GM11168 (cell line): ENCODE results near the gene LNPEP.
"Not testable (repeated sequence)": the region's sequence is repeated elsewhere in the genome, so short reads cannot be mapped to it uniquely, and the experiment has no call there.

Source experiments
- in situ Hi-C: fragments of 300-500 bp; cut with MboI; formaldehyde crosslinking; loops from one replicate; pipeline ENCODE4 v1.12.0; 2022; ENCODE audit warnings: low sequenced_read_pairs; ENCODE audit not compliant: unreplicated experiment

The LNPEP gene

GRCh38 chr5:96928931-96929708 is 6.8 kb upstream of the LNPEP start:
- in situ Hi-C loops, result no loop called here

- in situ Hi-C loops, result no loop called here
Observed at GRCh38 chr5:96930058-96930457, 5.8 kb upstream of the LNPEP start.

GRCh38 chr5:96930589-96930988 is 5.3 kb upstream of the LNPEP start:
- in situ Hi-C loops, result no loop called here

DNA sequence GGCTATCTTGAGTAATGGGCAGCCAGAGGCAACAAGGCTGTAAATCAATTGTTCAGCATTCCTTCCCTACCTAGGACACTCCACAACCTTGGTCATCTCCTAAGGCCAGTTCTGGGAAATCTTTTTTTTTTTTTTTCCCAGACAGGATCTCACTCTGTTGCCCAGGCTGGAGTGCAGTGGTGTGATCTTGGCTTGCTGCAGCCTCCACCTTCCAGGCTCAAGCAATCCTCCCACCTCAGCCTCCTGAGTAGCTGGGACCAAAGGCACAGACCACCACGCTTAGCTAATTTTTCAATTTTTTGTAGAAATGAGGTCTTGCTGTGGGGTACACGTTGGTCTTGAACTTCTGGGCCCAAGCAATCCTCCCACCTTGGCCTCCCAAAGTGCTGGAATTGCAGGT is 4.8 kb upstream of the LNPEP start:
- in situ Hi-C loops, result not testable (repeated sequence)

GRCh38 chr5:96931605-96932004 is 4.3 kb upstream of the LNPEP start:
- in situ Hi-C loops, result no loop called here

DNA sequence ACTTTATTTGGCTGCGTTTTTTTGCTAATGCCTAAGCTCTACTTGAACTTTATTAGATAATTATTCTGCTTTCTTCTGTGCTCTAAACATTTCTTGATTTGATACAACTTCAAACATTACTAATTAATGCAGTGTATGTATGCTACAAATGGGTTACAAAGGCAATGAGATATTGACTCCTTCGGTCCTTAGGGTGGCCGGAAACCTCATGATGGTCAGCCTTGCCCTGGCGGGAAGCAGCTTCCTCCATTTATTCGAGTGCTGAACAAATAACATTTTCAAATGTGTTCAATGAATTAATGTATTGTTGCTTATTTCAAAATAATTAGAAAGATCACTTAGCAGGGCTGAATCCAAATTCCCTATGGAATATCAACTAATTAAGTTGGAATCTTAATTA is 3.9 kb upstream of the LNPEP start:
- in situ Hi-C loops, result no loop called here

DNA sequence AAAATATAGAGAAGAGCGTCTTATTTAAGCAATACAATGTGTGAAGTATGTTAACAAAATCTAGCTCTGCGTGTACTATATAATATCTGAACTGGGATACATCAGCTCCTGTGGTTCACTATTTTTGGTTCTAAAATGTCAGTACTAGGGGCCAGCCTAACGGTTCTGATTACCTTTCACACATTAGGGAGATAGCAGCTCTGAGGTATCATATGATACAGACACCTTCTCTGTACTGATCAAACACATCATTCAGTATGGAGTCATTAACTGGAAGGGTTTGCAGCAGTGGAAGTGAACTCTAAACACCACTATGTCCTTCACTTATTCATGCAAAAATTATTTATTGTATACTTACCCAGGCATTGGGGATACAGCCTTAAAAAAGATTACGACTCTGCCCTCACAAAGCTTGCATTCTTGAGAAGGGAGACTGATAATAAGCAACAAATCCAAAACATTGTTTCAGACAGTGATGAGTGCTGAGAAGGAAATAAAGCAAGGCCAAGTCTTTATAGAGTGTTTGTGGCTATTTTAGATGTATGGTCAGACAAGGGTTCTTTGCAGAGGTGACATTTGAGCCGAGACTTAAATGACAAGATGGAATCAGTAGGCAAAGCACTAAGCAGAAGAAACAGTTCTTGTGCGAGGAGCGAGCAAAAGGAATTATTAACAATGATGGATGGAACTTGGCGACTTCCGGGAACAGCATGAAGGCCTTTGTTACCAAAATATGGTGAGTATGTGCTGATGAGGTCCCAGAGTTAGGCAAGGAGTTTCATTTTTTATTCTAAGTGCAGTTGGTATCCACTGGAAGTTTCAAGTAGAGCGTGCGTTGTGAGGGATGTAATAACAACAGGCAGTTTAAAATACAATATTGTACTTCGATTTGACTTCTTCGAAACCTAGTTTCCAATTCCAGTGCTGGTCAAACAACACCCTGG is 1.8 kb upstream of the LNPEP start:
- in situ Hi-C loops, result no loop called here

GRCh38 chr5:96934708-96935558 is 947 bp upstream of the LNPEP start:
- in situ Hi-C loops, result no loop called here

- in situ Hi-C loops, result no loop called here
Observed at GRCh38 chr5:96936431-96937320, 796 bp downstream of the LNPEP start.

GRCh38 chr5:96940586-96940985 is 4.7 kb downstream of the LNPEP start:
- in situ Hi-C loops, result no loop called here

DNA sequence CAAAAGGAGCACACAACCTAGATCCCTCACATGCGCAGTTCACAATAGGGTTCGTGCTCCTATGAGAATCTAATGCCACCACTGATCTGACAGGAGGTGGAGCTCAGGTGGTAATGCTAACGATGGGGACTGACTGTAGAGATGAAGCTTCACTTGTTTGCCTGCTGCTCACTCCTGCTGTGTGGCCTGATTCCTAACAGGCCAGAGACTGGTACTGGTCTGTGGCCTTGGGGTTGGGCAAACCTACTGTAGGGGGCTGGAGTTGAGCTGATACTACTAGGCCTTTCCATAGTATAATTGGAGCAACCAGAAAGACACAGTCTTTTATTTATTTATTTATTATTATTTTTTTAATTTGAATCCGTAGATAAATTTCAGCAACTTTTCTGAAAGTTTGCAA is 5.3 kb downstream of the LNPEP start:
- in situ Hi-C loops, result no loop called here

DNA sequence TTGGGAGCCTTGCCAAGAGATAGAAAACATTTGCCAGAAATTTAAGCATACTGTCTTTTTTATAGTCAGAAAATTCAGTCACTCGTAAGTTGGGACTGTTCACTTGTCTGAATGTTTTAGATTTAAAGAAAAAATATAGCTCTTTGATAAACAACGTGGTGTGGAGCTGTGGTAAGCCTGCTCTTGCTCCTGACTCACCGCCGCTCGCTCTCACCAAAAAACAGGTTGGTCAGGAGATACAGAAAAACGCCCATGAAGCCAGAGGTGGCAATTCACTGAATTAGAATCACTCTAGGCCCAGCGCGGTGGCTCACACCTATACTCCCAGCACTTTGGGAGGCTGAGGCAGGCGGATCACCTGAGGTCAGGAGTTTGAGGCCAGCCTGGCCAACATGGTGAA is 6.2 kb downstream of the LNPEP start:
- in situ Hi-C loops, result no loop called here

- in situ Hi-C loops, result no loop called here
Observed at GRCh38 chr5:96942911-96943310, 7.0 kb downstream of the LNPEP start.

- in situ Hi-C loops, result no loop called here
Observed at GRCh38 chr5:96943799-96944198, 7.9 kb downstream of the LNPEP start.

- in situ Hi-C loops, result no loop called here
Observed at GRCh38 chr5:96945144-96945897, 9.4 kb downstream of the LNPEP start.

DNA sequence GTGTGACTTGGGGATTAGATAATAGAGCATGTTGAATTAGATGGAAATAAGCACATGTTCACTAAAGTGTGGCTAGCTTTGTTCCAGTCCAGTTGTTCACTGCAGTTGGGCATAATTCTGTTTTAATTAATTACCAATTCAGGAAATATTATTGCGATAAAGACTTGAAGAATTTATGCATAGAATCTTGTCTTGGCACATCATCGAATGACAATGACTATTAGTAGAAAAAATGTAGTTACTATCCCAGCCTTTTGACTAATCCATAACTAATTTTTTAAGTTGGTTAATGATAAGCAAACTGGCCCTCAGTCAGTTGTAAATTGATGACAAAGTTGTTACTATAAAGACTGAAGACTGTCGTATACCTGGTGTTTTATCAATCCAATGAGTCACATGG is 10.5 kb downstream of the LNPEP start:
- in situ Hi-C loops, result no loop called here

DNA sequence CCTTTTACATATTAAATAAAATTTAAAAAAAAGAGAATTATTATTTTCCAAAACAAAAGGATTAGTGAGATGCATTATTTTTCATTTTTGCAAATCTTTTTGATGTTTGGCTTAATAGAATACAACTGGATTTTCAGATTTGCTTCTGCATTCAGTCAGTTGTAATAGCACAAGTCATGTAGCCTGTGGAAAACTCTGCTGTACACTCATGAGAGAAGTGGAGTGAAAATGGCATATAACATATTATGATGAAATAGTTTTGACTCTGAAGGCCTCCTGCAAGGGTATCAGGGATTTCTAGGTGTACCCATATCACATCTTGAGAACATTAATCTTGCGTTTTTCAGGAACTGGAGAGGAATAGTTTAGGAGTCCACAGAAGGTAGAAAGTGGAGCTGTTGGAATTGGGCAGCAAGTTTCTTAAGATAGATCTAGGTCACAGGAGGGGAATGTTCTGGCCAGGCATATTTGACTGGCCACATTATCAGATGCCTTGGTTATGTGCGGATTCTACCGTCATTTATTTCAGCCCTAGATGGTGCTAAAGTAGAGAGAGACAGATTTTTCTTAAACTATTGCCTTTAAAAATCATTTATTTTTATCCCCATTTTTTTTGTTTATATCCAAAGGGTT is 16.4 kb downstream of the LNPEP start:
- in situ Hi-C loops, result no loop called here

- in situ Hi-C loops, result no loop called here
Observed at GRCh38 chr5:96952974-96953730, 17.3 kb downstream of the LNPEP start.
